ENCODE measurements around the gene PAWR. TPM values are rescaled to one million over a fixed set of nuclear protein-coding genes. Genes with fewer than 3 reads are reported as not detected.
"Not testable (repeated sequence)": the region's sequence is repeated elsewhere in the genome, so short reads cannot be mapped to it uniquely, and the experiment has no call there.

Gene PAWR
- total RNA-seq, 1 donor from 2014 or later = 204 TPM

DNA sequence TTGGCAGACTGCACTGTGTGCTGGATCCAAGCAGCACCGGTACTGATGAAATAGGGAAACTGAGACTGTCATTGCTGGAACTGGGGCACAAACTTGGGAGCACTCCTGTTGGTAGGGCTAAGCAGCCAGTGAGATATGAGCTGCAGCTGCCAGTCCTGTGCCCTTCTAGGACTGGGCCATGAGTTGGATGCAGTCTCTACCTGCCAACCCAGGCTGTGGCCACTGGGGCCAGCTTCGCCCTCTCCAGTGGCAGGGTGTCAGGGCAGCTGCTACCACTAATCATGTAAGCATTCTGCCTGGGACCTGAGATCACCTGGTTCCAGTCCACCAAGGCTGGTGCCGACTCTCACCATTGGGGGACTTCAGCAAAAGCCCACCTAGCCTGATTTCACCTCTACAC lies 121.1 kb downstream of the PAWR start:
- H3K4me1 Mint-ChIP-seq (ENCODE audit: low read depth, unreplicated experiment) = peaks cover 8% of the 10 kb centered on the region
- H3K27ac Mint-ChIP-seq (ENCODE audit: unreplicated experiment) = no peak overlapping the region
- peaks cover 9% of the 10 kb centered on the region for H3K9me3 Mint-ChIP-seq (ENCODE audit: unreplicated experiment)
- Histone ChIP-seq H4K20me1 (ENCODE audit: insufficient read depth, low read length) (peaks cover 9% of the 10 kb centered on the region), H3K9me3 (ENCODE audit: insufficient read depth, low read depth, low read length) (no peaks in the 10 kb centered on the region), H3K36me3 (ENCODE audit: insufficient read depth, low read length) (peaks cover 5% of the 10 kb centered on the region), H3K9ac (ENCODE audit: low read length) (no peak overlapping the region), H2AFZ (ENCODE audit: low read depth, low read length) (no peak overlapping the region), H3K4me2 (ENCODE audit: low read length) (no peak overlapping the region), H3K27ac (ENCODE audit: low read depth, low read length) (no peak overlapping the region), H3K27me3 (ENCODE audit: insufficient read depth, low read length) (no peaks in the 10 kb centered on the region), H3K4me1 (ENCODE audit: insufficient read depth, low read length) (no peaks in the 10 kb centered on the region), H3K79me2 (ENCODE audit: insufficient read depth, low read length) (peaks cover 11% of the 10 kb centered on the region), H3K4me3 (ENCODE audit: insufficient read depth, low read depth, low read length) (no peak overlapping the region)
- no peaks in the 10 kb centered on the region for H3K27me3 Mint-ChIP-seq (ENCODE audit: low read depth, unreplicated experiment)
- no peak overlapping the region for H3K4me3 Mint-ChIP-seq (ENCODE audit: unreplicated experiment)
- TF ChIP-seq, protein P1, sequence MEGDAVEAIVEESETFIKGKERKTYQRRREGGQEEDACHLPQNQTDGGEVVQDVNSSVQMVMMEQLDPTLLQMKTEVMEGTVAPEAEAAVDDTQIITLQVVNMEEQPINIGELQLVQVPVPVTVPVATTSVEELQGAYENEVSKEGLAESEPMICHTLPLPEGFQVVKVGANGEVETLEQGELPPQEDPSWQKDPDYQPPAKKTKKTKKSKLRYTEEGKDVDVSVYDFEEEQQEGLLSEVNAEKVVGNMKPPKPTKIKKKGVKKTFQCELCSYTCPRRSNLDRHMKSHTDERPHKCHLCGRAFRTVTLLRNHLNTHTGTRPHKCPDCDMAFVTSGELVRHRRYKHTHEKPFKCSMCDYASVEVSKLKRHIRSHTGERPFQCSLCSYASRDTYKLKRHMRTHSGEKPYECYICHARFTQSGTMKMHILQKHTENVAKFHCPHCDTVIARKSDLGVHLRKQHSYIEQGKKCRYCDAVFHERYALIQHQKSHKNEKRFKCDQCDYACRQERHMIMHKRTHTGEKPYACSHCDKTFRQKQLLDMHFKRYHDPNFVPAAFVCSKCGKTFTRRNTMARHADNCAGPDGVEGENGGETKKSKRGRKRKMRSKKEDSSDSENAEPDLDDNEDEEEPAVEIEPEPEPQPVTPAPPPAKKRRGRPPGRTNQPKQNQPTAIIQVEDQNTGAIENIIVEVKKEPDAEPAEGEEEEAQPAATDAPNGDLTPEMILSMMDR (IDR thresholded peaks at IDR 0.05; ENCODE audit: insufficient read depth, low read depth, low read length) = no peak
- no peak for TF ChIP-seq EZH2 (IDR thresholded peaks at IDR 0.05; ENCODE audit: insufficient read depth, low read length)
- FAIRE-seq = no peak
- peaks cover 33% of the 10 kb centered on the region for H3K36me3 Mint-ChIP-seq (ENCODE audit: low read depth, unreplicated experiment)
- DNase-seq (ENCODE audit: low read depth) = no peak

DNA sequence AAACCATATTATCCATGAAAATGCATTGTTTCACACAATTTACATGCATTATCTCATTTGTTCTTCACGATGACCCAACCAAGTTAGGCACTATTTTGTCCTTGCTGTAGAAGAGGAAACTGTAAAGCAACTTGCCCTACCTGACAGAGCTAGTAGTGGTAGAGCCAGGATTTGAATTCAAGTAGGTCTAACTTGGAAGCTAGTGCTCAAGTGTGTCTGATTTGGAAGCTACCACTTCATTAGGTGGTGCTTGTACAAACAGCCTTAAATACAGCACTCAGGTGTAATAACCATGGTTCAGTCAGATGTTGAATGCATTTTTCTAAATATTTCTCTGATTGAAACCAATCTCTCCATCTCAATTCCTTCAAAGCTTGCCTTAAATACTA lies 123.6 kb downstream of the PAWR start:
- H3K79me2 ChIP-seq (ENCODE audit: insufficient read depth, low read length) = peaks cover 11% of the 10 kb centered on the region
- H3K36me3 ChIP-seq (ENCODE audit: insufficient read depth, low read length) = peaks cover 10% of the 10 kb centered on the region
- no peak overlapping the region for H3K9ac ChIP-seq (ENCODE audit: low read length)
- peaks cover 13% of the 10 kb centered on the region for H3K4me1 Mint-ChIP-seq (ENCODE audit: low read depth, unreplicated experiment)
- H3K27ac ChIP-seq (ENCODE audit: low read depth, low read length) = no peak overlapping the region
- no peak for FAIRE-seq
- H3K4me2 ChIP-seq (ENCODE audit: low read length) = no peak overlapping the region
- H3K27me3 ChIP-seq (ENCODE audit: insufficient read depth, low read length) = no peaks in the 10 kb centered on the region
- H3K9me3 Mint-ChIP-seq (ENCODE audit: unreplicated experiment) = peaks cover 5% of the 10 kb centered on the region
- no peak for TF ChIP-seq EZH2 (IDR thresholded peaks at IDR 0.05; ENCODE audit: insufficient read depth, low read length)
- TF ChIP-seq, protein P1 (IDR thresholded peaks at IDR 0.05; ENCODE audit: insufficient read depth, low read depth, low read length) = no peak
- DNase-seq (ENCODE audit: low read depth) = no peak
- H3K27me3 Mint-ChIP-seq (ENCODE audit: low read depth, unreplicated experiment) = no peaks in the 10 kb centered on the region
- H3K27ac Mint-ChIP-seq (ENCODE audit: unreplicated experiment) = no peak overlapping the region
- H3K4me3 Mint-ChIP-seq (ENCODE audit: unreplicated experiment) = no peak overlapping the region
- H3K9me3 ChIP-seq (ENCODE audit: insufficient read depth, low read depth, low read length) = no peaks in the 10 kb centered on the region
- H2AFZ ChIP-seq (ENCODE audit: low read depth, low read length) = no peak overlapping the region
- H3K4me1 ChIP-seq (ENCODE audit: insufficient read depth, low read length) = no peaks in the 10 kb centered on the region
- H3K4me3 ChIP-seq (ENCODE audit: insufficient read depth, low read depth, low read length) = no peak overlapping the region
- H3K36me3 Mint-ChIP-seq (ENCODE audit: low read depth, unreplicated experiment) = peaks cover 36% of the 10 kb centered on the region
- peaks cover 9% of the 10 kb centered on the region for H4K20me1 ChIP-seq (ENCODE audit: insufficient read depth, low read length)

DNA sequence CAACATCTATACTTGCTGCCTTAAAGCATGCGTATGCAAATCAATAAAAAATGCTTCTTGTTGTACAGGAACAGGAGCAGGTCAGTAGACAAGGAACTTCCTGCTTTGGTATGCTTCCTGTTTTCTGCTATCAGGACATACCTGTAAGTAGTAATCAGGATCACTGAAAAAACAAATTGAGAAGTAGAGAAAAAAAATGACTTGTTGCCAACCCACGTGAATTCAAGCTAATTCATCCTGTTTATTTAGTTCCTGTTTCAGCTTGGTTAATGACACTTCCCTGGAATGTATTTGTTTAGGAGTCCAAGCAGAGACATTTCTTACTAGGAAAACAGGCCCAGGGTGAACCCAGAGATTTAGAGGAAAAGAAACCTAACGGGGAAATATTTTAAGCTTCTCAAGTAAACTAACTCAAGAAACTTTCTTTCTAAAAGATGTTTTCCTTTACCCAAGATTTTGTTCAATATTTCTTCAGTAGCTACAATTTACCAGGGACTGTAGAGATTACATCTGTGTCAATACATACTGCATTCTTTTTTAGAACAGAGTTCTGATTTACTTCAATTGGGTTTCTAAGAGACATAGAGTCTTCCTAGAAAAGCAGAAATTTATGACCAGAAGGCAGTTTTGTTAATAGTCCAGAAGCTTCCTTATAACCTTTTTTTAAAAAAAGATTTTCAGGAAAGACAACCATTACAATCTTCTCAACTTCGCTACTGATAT lies 124.2 kb downstream of the PAWR start:
- peaks cover 8% of the 10 kb centered on the region for H3K9me3 Mint-ChIP-seq (ENCODE audit: unreplicated experiment)

DNA sequence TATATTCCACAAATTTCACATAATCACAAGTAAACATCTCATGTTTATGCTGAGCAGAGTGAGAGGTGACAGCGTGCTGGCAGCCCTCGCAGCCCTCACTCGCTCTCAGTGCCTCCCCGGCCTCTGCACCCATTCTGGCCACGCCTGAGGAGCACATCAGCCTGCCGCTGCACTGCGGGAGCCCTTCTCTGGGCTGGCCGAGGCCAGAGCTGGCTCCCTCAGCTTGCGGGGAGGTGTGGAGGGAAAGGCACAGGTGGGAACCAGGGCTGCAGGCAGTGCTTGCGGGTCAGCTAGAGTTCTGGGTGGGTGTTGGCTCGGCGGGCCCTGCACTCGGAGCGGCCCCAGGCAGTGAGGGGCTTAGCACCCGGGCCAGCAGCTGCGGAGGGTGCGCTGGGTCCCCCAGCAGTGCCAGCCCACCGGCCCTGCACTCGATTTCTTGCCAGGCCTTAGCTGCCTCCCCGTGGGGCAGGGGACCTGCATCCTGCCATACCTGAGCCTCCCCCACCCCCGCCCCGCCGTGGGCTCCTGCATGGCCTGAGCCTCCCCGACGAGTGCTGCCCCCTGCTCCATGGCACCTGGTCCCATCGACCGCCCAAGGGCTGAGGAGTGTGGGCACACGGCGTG lies 125.9 kb downstream of the PAWR start:
- H3K4me1 ChIP-seq (ENCODE audit: insufficient read depth, low read length); H3K27me3 Mint-ChIP-seq (ENCODE audit: low read depth, unreplicated experiment); H4K20me1 ChIP-seq (ENCODE audit: insufficient read depth, low read length); H3K9me3 ChIP-seq (ENCODE audit: insufficient read depth, low read depth, low read length); H3K4me3 Mint-ChIP-seq (ENCODE audit: unreplicated experiment); H3K27ac ChIP-seq (ENCODE audit: low read depth, low read length); DNase-seq (ENCODE audit: low read depth); H3K27ac Mint-ChIP-seq (ENCODE audit: unreplicated experiment); H3K4me2 ChIP-seq (ENCODE audit: low read length); H3K9ac ChIP-seq (ENCODE audit: low read length); H3K4me3 ChIP-seq (ENCODE audit: insufficient read depth, low read depth, low read length); H2AFZ ChIP-seq (ENCODE audit: low read depth, low read length); FAIRE-seq; H3K27me3 ChIP-seq (ENCODE audit: insufficient read depth, low read length); H3K9me3 Mint-ChIP-seq (ENCODE audit: unreplicated experiment); H3K79me2 ChIP-seq (ENCODE audit: insufficient read depth, low read length): not testable (repeated sequence)
- peaks cover 36% of the 10 kb centered on the region for H3K36me3 Mint-ChIP-seq (ENCODE audit: low read depth, unreplicated experiment)
- peaks cover 10% of the 10 kb centered on the region for H3K36me3 ChIP-seq (ENCODE audit: insufficient read depth, low read length)
- H3K4me1 Mint-ChIP-seq (ENCODE audit: low read depth, unreplicated experiment) = peaks cover 13% of the 10 kb centered on the region

More for the DNA sequence above, 124.2 kb downstream of the PAWR start:
- peak; percentile 39 for DNase-seq (ENCODE audit: low read depth)
- no peak overlapping the region for H3K9ac ChIP-seq (ENCODE audit: low read length)
- FAIRE-seq = no peak
- peaks cover 10% of the 10 kb centered on the region for H3K36me3 ChIP-seq (ENCODE audit: insufficient read depth, low read length)
- no peak for TF ChIP-seq EZH2 (IDR thresholded peaks at IDR 0.05; ENCODE audit: insufficient read depth, low read length)
- TF ChIP-seq, protein P1 (IDR thresholded peaks at IDR 0.05; ENCODE audit: insufficient read depth, low read depth, low read length) = no peak
- Mint-ChIP-seq H3K27ac (ENCODE audit: unreplicated experiment) (peak overlapping the region; percentile 37), H3K27me3 (ENCODE audit: low read depth, unreplicated experiment) (no peaks in the 10 kb centered on the region), H3K4me3 (ENCODE audit: unreplicated experiment) (no peak overlapping the region), H3K36me3 (ENCODE audit: low read depth, unreplicated experiment) (peaks cover 37% of the 10 kb centered on the region), H3K4me1 (ENCODE audit: low read depth, unreplicated experiment) (peaks cover 13% of the 10 kb centered on the region)
- H3K4me1 ChIP-seq (ENCODE audit: insufficient read depth, low read length) = no peaks in the 10 kb centered on the region
- no peaks in the 10 kb centered on the region for H3K9me3 ChIP-seq (ENCODE audit: insufficient read depth, low read depth, low read length)
- H3K4me3 ChIP-seq (ENCODE audit: insufficient read depth, low read depth, low read length) = no peak overlapping the region
- no peak overlapping the region for H2AFZ ChIP-seq (ENCODE audit: low read depth, low read length)
- no peak overlapping the region for H3K4me2 ChIP-seq (ENCODE audit: low read length)
- no peak overlapping the region for H3K27ac ChIP-seq (ENCODE audit: low read depth, low read length)
- H4K20me1 ChIP-seq (ENCODE audit: insufficient read depth, low read length) = peaks cover 9% of the 10 kb centered on the region
- H3K27me3 ChIP-seq (ENCODE audit: insufficient read depth, low read length) = no peaks in the 10 kb centered on the region
- peaks cover 11% of the 10 kb centered on the region for H3K79me2 ChIP-seq (ENCODE audit: insufficient read depth, low read length)
